ENCODE results near the gene LGALS9C. TPM values are rescaled to one million over a fixed set of nuclear protein-coding genes. Genes with fewer than 3 reads are reported as not detected.

The LGALS9C gene
- total RNA-seq: not detected in 2 replicates

DNA sequence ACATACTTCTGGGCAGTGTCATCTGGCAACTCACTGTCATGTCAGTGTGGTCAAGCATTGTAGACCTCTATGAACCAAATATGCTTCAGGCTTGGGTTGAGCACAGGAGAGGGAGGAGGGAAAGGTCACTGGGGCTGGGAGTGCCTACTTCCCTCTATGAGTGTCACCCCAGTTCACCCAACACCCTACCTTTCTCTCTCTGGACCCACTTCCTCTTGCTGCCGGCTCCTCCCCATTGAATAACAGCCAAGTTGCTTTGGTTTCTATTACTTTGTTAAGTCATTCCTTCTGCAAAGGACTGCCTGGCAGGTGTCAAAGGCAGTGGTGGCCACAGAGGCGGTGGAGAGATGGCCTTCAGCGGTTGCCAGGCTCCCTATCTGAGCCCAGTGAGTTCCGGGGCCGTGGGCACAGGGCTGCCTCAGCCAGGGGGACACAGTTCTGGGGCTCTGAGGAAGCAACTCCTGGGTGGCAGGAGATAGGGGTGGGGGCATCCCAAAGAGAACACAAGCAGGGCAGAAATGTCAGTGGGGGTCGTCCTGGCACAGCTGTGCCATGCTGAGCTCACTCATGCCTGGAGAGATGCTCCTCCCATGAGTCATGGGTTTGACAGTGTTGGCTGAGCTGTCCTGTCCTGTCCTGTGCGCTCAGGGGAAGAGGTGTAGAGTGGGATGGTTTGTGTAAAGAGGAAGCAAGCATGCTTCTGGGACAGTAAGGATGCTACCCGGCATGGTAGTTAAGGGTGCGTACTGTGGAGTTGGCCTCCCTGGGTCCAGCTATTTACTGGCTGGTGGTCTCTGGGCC, at the start of gene LGALS9C:
TSS of gene LGALS9C (plus strand) at position 282 of the 801 bp plus-strand sequence. CDS start at position 348, 66 bp downstream.

Other genes starting within 250 kb of the LGALS9C start
- gene FLII, start 218.1 kb upstream of the LGALS9C start, total RNA-seq: 543 and 601 TPM in 2 replicates
- 5.9 and 11.7 TPM in 2 replicates for gene MIEF2, start 216.1 kb upstream of the LGALS9C start, total RNA-seq
- 24.2 and 53.2 TPM in 2 replicates for gene TOP3A, start 161.8 kb upstream of the LGALS9C start, total RNA-seq
- gene SMCR8, start 161.5 kb upstream of the LGALS9C start, total RNA-seq: 12.1 and 15.2 TPM in 2 replicates
- 30.1 and 37.7 TPM in 2 replicates for gene SHMT1, start 113.2 kb upstream of the LGALS9C start, total RNA-seq
- not detected in 2 replicates for gene EVPLL, start 99.0 kb upstream of the LGALS9C start, total RNA-seq
- not detected in 2 replicates for gene TBC1D28, start 167.6 kb downstream of the LGALS9C start, total RNA-seq
- gene FOXO3B, start 205.5 kb downstream of the LGALS9C start, total RNA-seq: 3.3 and 3.5 TPM in 2 replicates